Gastrocnemius medialis (tissue), 4 donors: ENCODE measurements around the gene KIF2A.

ENCODE experiments used
- CTCF ChIP-seq, 5 experiments: fragments of 450-650 bp in 3 of 5; fragments of 200-600 bp in 2 of 5; sonication (generic) in 2 of 5; IDR thresholded peaks in 4 of 5; conservative IDR thresholded peaks in 1 of 5; 1 replicate in 4 of 5; 2 replicates in 1 of 5; pipeline ENCODE4 v1.5.1; 2016 to 2019; ENCODE audit warnings: antibody characterized with exemption in 5 of 5, mild to moderate bottlenecking in 3 of 5, moderate library complexity in 3 of 5
- POLR2A ChIP-seq, 2 donors: fragments of 450-650 bp; IDR thresholded peaks; one replicate each; pipeline ENCODE4 v1.6.1; 2017; ENCODE audit warnings: antibody characterized with exemption in 2 of 2, mild to moderate bottlenecking in 2 of 2, moderate library complexity in 2 of 2

GRCh38 chr5:62314213-62314830 is 8.3 kb downstream of the KIF2A start:
- TF ChIP-seq CTCF (IDR thresholded peaks at IDR 0.05 in 4 of 5, conservative IDR thresholded peaks at IDR 0.05 in 1 of 5) (no peak), POLR2A (IDR thresholded peaks at IDR 0.05) (no peak)
